Gastroesophageal sphincter (tissue), 3 donors: Measurements from ENCODE around the gene CEBPB.

Source experiments
- CTCF ChIP-seq, 4 experiments: fragments of 200-600 bp in 2 of 4; fragments of 450-650 bp in 2 of 4; sonication (generic) in 1 of 4; IDR thresholded peaks; one replicate each; pipeline ENCODE4 v1.5.1; 2017 to 2019; ENCODE audit warnings: antibody characterized with exemption in 4 of 4, mild to moderate bottlenecking in 2 of 4, moderate library complexity in 2 of 4
- EP300 ChIP-seq: sonication (generic); formaldehyde crosslinking; IDR thresholded peaks from one replicate; pipeline ENCODE4 v1.6.1; 2017; ENCODE audit warnings: antibody characterized with exemption, mild to moderate bottlenecking
- POLR2A ChIP-seq, 2 donors: fragments of 450-650 bp; IDR thresholded peaks; one replicate each; pipeline ENCODE4 v1.6.1; 2017; ENCODE audit warnings: antibody characterized with exemption in 2 of 2, mild to moderate bottlenecking in 2 of 2, moderate library complexity in 1 of 2
- POLR2AphosphoS5 ChIP-seq: sonication (generic); formaldehyde crosslinking; IDR thresholded peaks from one replicate; pipeline ENCODE4 v1.6.1; 2017; ENCODE audit warnings: antibody characterized with exemption

GRCh38 chr20:50193836-50194421 lies 3.3 kb downstream of the CEBPB start:
- TF ChIP-seq CTCF (IDR thresholded peaks at IDR 0.05), result no peak
- TF ChIP-seq POLR2A (IDR thresholded peaks at IDR 0.05), result peak in 1 of 2 donors; percentile 8
- no peak for TF ChIP-seq POLR2AphosphoS5
- no peak for TF ChIP-seq EP300
